GM12878 (cell line): ENCODE results near the gene MARS1. TPM values are rescaled to one million over a fixed set of nuclear protein-coding genes. Genes with fewer than 3 reads are reported as not detected.

Experiments
- ATAC-seq: fragments of 200-7000 bp; cut with Tn5 transposase; 3 replicates; pipeline ENCODE4 v1.9.1; 2020; ENCODE audit warnings: mild to moderate bottlenecking, moderate library complexity
- BruUV-seq: library from RNA; stranded (reverse); fragments of 400-500 nt; replicated peaks from 2 replicates; lab custom pipeline; 2021; lab: Mats Ljungman, UMichigan
- CTCF ChIA-PET: fragments of 300-600 bp; sonication (Branson Sonifier 250); formaldehyde crosslinking; extraction: SDS; loops from one replicate; lab custom pipeline; 2021; ENCODE audit warnings: inconsistent platforms; lab: Yijun Ruan, JAX
- POLR2A ChIA-PET: fragments of 350-600 bp; formaldehyde crosslinking; extraction: SDS; loops from one replicate; lab custom pipeline; 2021; ENCODE audit warnings: inconsistent platforms; lab: Charles Lee
- RAD21 ChIA-PET: fragments of 300-600 bp; sonication (Branson Sonifier 250); formaldehyde crosslinking; loops from one replicate; lab custom pipeline; 2023; ENCODE audit warnings: antibody characterized with exemption; ENCODE audit not compliant: unreplicated experiment; lab: Charles Lee
- SMC1A ChIA-PET: fragments of 300-600 bp; sonication (Branson Sonifier 250); formaldehyde crosslinking; loops from one replicate; lab custom pipeline; 2023; ENCODE audit not compliant: unreplicated experiment, uncharacterized antibody; lab: Charles Lee
- DNase-seq: peaks from one replicate; pipeline ENCODE4 v3.0.0-alpha.2; 2011; ENCODE audit warnings: low read depth, low spot score
- FAIRE-seq: peaks from 3 replicates; lab custom pipeline; 2011; peaks lifted over from hg19 to GRCh38; lab: Jason Lieb, UNC
- H2AFZ ChIP-seq: 2 replicates; pipeline ENCODE4 v1.6.0; 2011; ENCODE audit warnings: low read depth, low read length, control low read depth; ENCODE audit not compliant: control insufficient read depth
- H3K27ac ChIP-seq: 2 replicates; pipeline ENCODE4 v1.5.1; 2011; ENCODE audit warnings: control low read depth; ENCODE audit not compliant: control insufficient read depth, insufficient read depth
- H3K27me3 ChIP-seq, 2 experiments: replicated peaks in 1 of 2; 2 replicates each; pipeline versions ENCODE4 v1.6.0 to v1.6.1; 2011; ENCODE audit warnings: low read length in 1 of 2; ENCODE audit not compliant: control insufficient read depth in 2 of 2, insufficient read depth in 2 of 2
- H3K36me3 ChIP-seq, 2 experiments: 2 replicates each; pipeline ENCODE4 v1.5.1; 2011; ENCODE audit warnings: low read length in 1 of 2; ENCODE audit not compliant: control insufficient read depth in 2 of 2, insufficient read depth in 2 of 2
- H3K4me1 ChIP-seq: 2 replicates; pipeline ENCODE4 v1.6.1; 2011; ENCODE audit warnings: mild to moderate bottlenecking, low read length, moderate library complexity, mixed read lengths; ENCODE audit not compliant: control insufficient read depth, insufficient read depth
- H3K4me2 ChIP-seq: 2 replicates; pipeline ENCODE4 v1.6.0; 2011; ENCODE audit warnings: control low read depth; ENCODE audit not compliant: control insufficient read depth, insufficient read depth
- H3K4me3 ChIP-seq: fragments of 200-600 bp; sonication (generic); 2 replicates; pipeline ENCODE4 v1.5.1; 2016
- H3K79me2 ChIP-seq: 2 replicates; pipeline ENCODE4 v1.6.0; 2011; ENCODE audit warnings: low read length; ENCODE audit not compliant: control insufficient read depth, insufficient read depth
- H3K9ac ChIP-seq: 2 replicates; pipeline ENCODE4 v1.8.0; 2011; ENCODE audit warnings: low read length, control low read depth, mixed read lengths; ENCODE audit not compliant: control insufficient read depth, insufficient read depth
- H3K9me3 ChIP-seq: replicated peaks from 3 replicates; pipeline ENCODE4 v1.5.1; 2011; ENCODE audit warnings: mild to moderate bottlenecking, low read length; ENCODE audit not compliant: control insufficient read depth, insufficient read depth
- H4K20me1 ChIP-seq: 2 replicates; pipeline ENCODE4 v1.6.0; 2011; ENCODE audit not compliant: control insufficient read depth, insufficient read depth
- BHLHE40 ChIP-seq, 2 experiments: fragments of 450-650 bp in 1 of 2; IDR thresholded peaks; 2 replicates each; pipeline ENCODE4 v1.6.1; 2011 to 2017; ENCODE audit warnings: low read depth in 2 of 2, borderline replicate concordance in 1 of 2, improper control_type of control experiment in 1 of 2, low read length in 1 of 2, mild to moderate bottlenecking in 1 of 2
- EP300 ChIP-seq, 2 experiments: fragments of 150-350 bp in 1 of 2; IDR thresholded peaks; 2 replicates each; pipeline ENCODE4 v1.6.1; 2011 to 2012; ENCODE audit warnings: low read depth in 2 of 2, low read length in 2 of 2, borderline replicate concordance in 1 of 2, improper control_type of control experiment in 1 of 2, inconsistent platforms in 1 of 2; ENCODE audit not compliant: control insufficient read depth in 1 of 2
- FOXM1 ChIP-seq: IDR thresholded peaks from 2 replicates; pipeline ENCODE4 v1.6.1; 2012; ENCODE audit warnings: low read depth, mild to moderate bottlenecking, inconsistent platforms, low read length, moderate library complexity
- KLF5 ChIP-seq: fragments of 450-650 bp; IDR thresholded peaks from 2 replicates; pipeline ENCODE4 v1.6.1; 2014; ENCODE audit warnings: mild to moderate bottlenecking; ENCODE audit not compliant: partially characterized antibody
- NRF1 ChIP-seq: conservative IDR thresholded peaks from 2 replicates; pipeline ENCODE4 v1.6.1; 2011; ENCODE audit warnings: mild to moderate bottlenecking, low read depth, low read length, improper control_type of control experiment
- RUNX3 ChIP-seq: IDR thresholded peaks from 2 replicates; pipeline ENCODE4 v1.6.1; 2012; ENCODE audit warnings: low read length, inconsistent platforms
- WGBS: methylation state at CpG from one replicate; pipeline ENCODE4 v1.1.6; 2016; ENCODE audit warnings: low lambda C conversion rate; ENCODE audit not compliant: insufficient replicate concordance, insufficient coverage; ENCODE audit errors: missing lambda C conversion rate; 5-methylcytosine and 5-hydroxymethylcytosine counted together
- in situ Hi-C: fragments of 300-500 bp; cut with MboI; formaldehyde crosslinking; loops from 9 replicates; pipeline ENCODE4 v1.14.3; 2018; ENCODE audit warnings: mixed read lengths
- intact Hi-C: fragments of 100-400 bp; cut with micrococcal nuclease; formaldehyde crosslinking; loops from one replicate; pipeline ENCODE4 v1.14.2; 2022; ENCODE audit not compliant: unreplicated experiment
- polyA plus RNA-seq, 11 experiments: library from polyadenylated mRNA; depleted of rRNA in 4 of 11; unstranded in 6 of 11; stranded (reverse) in 5 of 11; fragments of >200 nt; fragmentation: Nextera tagmentation in 4 of 11; fragmentation: Illumina TruSeq in 1 of 11; extraction: Ambion mirVana in 4 of 11; extraction: Trizol in 1 of 11; gene quantifications; 1 replicate in 1 of 11; 2 replicates in 10 of 11; pipeline versions ENCODE4 v1.2.1 to v1.2.3, GENCODE V29; 2011 to 2016; ENCODE audit warnings: inconsistent platforms in 2 of 11, missing spikeins in 2 of 11, low read depth in 1 of 11
- total RNA-seq, 4 experiments: library from RNA; depleted of rRNA in 3 of 4; stranded (reverse); fragments of >200 nt in 3 of 4; fragmentation: Illumina TruSeq in 1 of 4; extraction: Trizol in 1 of 4; gene quantifications; 2 replicates each; pipeline versions ENCODE4 v1.2.1 to v1.2.3, GENCODE V29; 2013 to 2021

The MARS1 gene
- total and polyA plus RNA-seq, 10 of the 15 experiments (the other 5 are each of a cell fraction or from before 2014, with no cell fraction given): 72.3 to 270 (median 153) TPM

GRCh38 chr12:57550641-57551549, 63.0 kb downstream of the MARS1 start (continued):
- no peak for TF ChIP-seq BHLHE40 (IDR thresholded peaks at IDR 0.05; ENCODE audit: borderline replicate concordance in 1 of 2, low read depth in 2 of 2, low read length in 1 of 2)
- no peak for TF ChIP-seq EP300 (IDR thresholded peaks at IDR 0.05; ENCODE audit: borderline replicate concordance in 1 of 2, control insufficient read depth in 1 of 2, low read depth in 2 of 2, low read length in 2 of 2)

- WGBS: 36% methylated on average over 3 of the region's 3 CpGs
- Histone ChIP-seq H2AFZ (no peak overlapping the region), H3K4me3 (no peak overlapping the region), H3K36me3 (no peaks in the 10 kb centered on the region), H4K20me1 (no peaks in the 10 kb centered on the region), H3K27ac (no peak overlapping the region), H3K4me2 (no peak overlapping the region), H3K4me1 (0 out of 2 replicates have a peak, but pooled peaks cover 2% of the 10 kb centered on the region), H3K9ac (no peak overlapping the region), H3K79me2 (peaks cover 2% of the 10 kb centered on the region), H3K27me3 (peaks cover 0 to 3% of the 10 kb centered on the region in 2 experiments; a peak in 2 of 4 replicates), H3K9me3 (no peaks in the 10 kb centered on the region)
- intact Hi-C loops (no loop called here), in situ Hi-C loops (no loop called here)
- ATAC-seq: no peak
- DNase-seq: no peak
- RAD21 ChIA-PET: no interaction called here
- FAIRE-seq: no peak
- SMC1A ChIA-PET: interaction anchor here (0.6 to 0.8 kb wide), 2 partner anchors 9 to 313 kb away, joined by 3 read pairs; no protein-coding TSS in a partner anchor
- TF ChIP-seq FOXM1: no peak
- no peak for TF ChIP-seq KLF5
- no peak for TF ChIP-seq RUNX3
- no peak for TF ChIP-seq NRF1
- CTCF ChIA-PET: interaction anchor here (1.3 to 1.8 kb wide), 3 partner anchors 8 to 34 kb away, joined by 4 to 9 read pairs (median 5); no protein-coding TSS in a partner anchor
- no TSS peak for BruUV-seq
- POLR2A ChIA-PET: no interaction called here
Observed at GRCh38 chr12:57551637-57552305, 63.9 kb downstream of the MARS1 start.
